ENCODE measurements around the gene JPH2. TPM values are rescaled to one million over a fixed set of nuclear protein-coding genes. Genes with fewer than 3 reads are reported as not detected.

Gene JPH2
- total RNA-seq, 1 donor from 2014 or later: 18.5 TPM

DNA sequence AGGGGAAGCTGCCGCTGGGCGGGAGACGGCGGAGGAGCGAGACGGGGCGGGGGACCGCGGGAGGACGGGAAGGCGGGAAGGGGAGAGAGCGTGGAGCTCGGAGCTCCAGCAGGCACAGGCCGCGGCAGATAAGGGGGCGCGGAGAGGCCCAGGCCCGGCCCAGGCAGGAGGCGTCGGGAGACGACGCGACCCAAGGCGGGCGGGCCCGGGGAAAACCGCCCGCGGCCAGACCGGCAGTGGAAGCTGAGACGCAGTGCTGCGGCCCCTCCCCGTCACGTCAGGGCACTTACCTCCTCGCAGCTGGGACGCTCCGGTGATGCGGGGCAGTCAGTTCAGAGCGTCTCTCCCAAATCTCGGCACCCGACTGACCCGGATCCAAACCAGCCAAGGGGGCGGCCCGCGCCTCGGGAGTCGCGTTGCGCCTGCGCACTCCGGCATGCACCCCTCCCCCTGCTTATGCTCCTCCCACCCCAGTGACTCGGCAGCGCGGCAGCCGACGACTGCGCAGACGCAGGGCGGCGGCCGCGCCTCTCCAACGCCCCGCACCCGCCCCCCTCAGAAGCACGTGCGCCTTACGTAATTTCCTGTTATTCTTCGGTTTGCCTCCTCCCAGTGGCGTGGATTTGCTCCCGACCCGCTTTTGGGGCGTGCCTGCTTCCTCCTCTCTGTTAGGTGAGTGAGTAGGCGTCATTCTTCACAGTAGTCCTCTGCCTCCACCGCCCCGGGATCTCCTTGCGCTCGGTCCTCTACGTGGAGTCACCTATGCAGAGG is 23.6 kb upstream of the JPH2 start, which contains the start of gene OSER1:
Gene OSER1, minus strand, starts transcription at position 366 of the 771 bp plus-strand sequence. CDS start 3,814 bp downstream, outside the sequence.
- Mint-ChIP-seq H3K27me3 (ENCODE audit: low read depth, unreplicated experiment) (no peaks in the 10 kb centered on the region), H3K9me3 (ENCODE audit: unreplicated experiment) (no peaks in the 10 kb centered on the region), H3K4me3 (ENCODE audit: unreplicated experiment) (peak within 1 kb of the TSS; percentile 91), H3K27ac (ENCODE audit: unreplicated experiment) (peak within 1 kb of the TSS; percentile 98), H3K36me3 (ENCODE audit: low read depth, unreplicated experiment) (no peaks in the 10 kb centered on the region), H3K4me1 (ENCODE audit: low read depth, unreplicated experiment) (peaks cover 24% of the 10 kb centered on the region)
- Histone ChIP-seq H3K79me2 (ENCODE audit: insufficient read depth, low read length) (peaks cover 49% of the 10 kb centered on the region), H2AFZ (ENCODE audit: low read depth, low read length) (peak within 1 kb of the TSS; percentile 80), H3K27me3 (ENCODE audit: insufficient read depth, low read length) (no peaks in the 10 kb centered on the region), H3K36me3 (ENCODE audit: insufficient read depth, low read length) (peaks cover 6% of the 10 kb centered on the region), H4K20me1 (ENCODE audit: insufficient read depth, low read length) (peaks cover 32% of the 10 kb centered on the region), H3K4me2 (ENCODE audit: low read length) (peak within 1 kb of the TSS; percentile 94), H3K9ac (ENCODE audit: low read length) (peak within 1 kb of the TSS; percentile 97), H3K27ac (ENCODE audit: low read depth, low read length) (peak within 1 kb of the TSS; percentile 92), H3K4me3 (ENCODE audit: insufficient read depth, low read depth, low read length) (peak within 1 kb of the TSS; percentile 88), H3K9me3 (ENCODE audit: insufficient read depth, low read depth, low read length) (no peaks in the 10 kb centered on the region), H3K4me1 (ENCODE audit: insufficient read depth, low read length) (peaks cover 20% of the 10 kb centered on the region)
- DNase-seq (ENCODE audit: low read depth) (peak; percentile 91), FAIRE-seq (no peak)
- TF ChIP-seq, protein P1, sequence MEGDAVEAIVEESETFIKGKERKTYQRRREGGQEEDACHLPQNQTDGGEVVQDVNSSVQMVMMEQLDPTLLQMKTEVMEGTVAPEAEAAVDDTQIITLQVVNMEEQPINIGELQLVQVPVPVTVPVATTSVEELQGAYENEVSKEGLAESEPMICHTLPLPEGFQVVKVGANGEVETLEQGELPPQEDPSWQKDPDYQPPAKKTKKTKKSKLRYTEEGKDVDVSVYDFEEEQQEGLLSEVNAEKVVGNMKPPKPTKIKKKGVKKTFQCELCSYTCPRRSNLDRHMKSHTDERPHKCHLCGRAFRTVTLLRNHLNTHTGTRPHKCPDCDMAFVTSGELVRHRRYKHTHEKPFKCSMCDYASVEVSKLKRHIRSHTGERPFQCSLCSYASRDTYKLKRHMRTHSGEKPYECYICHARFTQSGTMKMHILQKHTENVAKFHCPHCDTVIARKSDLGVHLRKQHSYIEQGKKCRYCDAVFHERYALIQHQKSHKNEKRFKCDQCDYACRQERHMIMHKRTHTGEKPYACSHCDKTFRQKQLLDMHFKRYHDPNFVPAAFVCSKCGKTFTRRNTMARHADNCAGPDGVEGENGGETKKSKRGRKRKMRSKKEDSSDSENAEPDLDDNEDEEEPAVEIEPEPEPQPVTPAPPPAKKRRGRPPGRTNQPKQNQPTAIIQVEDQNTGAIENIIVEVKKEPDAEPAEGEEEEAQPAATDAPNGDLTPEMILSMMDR (IDR thresholded peaks at IDR 0.05; ENCODE audit: insufficient read depth, low read depth, low read length): no peak

DNA sequence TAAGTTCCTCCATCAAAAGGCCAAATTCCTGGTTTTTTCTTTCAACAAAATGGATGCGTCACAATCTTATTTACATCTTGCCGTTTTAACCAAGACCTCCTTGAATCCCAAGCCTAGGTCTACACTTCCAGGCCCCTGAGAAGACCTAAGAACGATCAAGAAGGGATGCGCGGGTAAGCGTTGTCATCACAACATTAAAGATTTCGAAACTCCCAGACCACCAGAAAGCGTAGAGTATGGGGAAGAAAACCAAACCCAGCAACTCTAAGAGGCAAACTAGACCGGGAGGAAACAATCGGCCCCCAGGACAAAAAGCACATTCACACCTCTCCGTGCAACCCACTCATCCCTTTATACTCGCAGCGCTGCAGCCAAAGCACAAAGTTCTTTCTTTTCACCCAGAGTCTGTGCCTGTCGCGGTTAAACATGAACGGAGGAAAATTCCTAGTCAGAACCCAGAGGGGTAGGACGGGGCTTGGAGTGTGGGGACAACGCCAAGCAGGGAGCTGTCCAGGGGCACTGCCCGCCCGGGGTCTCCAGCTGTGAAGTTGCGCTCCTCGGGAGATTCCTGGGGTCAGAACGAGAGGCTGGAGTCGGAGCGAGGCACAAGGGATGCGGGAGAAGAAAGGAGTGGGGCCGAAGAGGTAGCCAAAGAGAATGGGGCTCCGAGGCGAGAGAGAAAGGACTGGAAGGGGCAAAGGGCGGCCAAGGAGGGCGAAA is 22.9 kb upstream of the JPH2 start:
- Histone ChIP-seq H3K4me3 (ENCODE audit: insufficient read depth, low read depth, low read length) (peak overlapping the region; percentile 88), H2AFZ (ENCODE audit: low read depth, low read length) (peak overlapping the region; percentile 62), H4K20me1 (ENCODE audit: insufficient read depth, low read length) (peaks cover 32% of the 10 kb centered on the region), H3K36me3 (ENCODE audit: insufficient read depth, low read length) (peaks cover 6% of the 10 kb centered on the region), H3K4me2 (ENCODE audit: low read length) (peak overlapping the region; percentile 86), H3K9me3 (ENCODE audit: insufficient read depth, low read depth, low read length) (no peaks in the 10 kb centered on the region), H3K79me2 (ENCODE audit: insufficient read depth, low read length) (peaks cover 56% of the 10 kb centered on the region), H3K9ac (ENCODE audit: low read length) (peak overlapping the region; percentile 97), H3K27ac (ENCODE audit: low read depth, low read length) (peak overlapping the region; percentile 92), H3K4me1 (ENCODE audit: insufficient read depth, low read length) (peaks cover 22% of the 10 kb centered on the region), H3K27me3 (ENCODE audit: insufficient read depth, low read length) (no peaks in the 10 kb centered on the region)
- Mint-ChIP-seq H3K27ac (ENCODE audit: unreplicated experiment) (peak overlapping the region; percentile 88), H3K36me3 (ENCODE audit: low read depth, unreplicated experiment) (no peaks in the 10 kb centered on the region), H3K27me3 (ENCODE audit: low read depth, unreplicated experiment) (no peaks in the 10 kb centered on the region), H3K9me3 (ENCODE audit: unreplicated experiment) (no peaks in the 10 kb centered on the region), H3K4me3 (ENCODE audit: unreplicated experiment) (peak overlapping the region; percentile 91), H3K4me1 (ENCODE audit: low read depth, unreplicated experiment) (peaks cover 24% of the 10 kb centered on the region)
- TF ChIP-seq, protein P1 (IDR thresholded peaks at IDR 0.05; ENCODE audit: insufficient read depth, low read depth, low read length): no peak
- TF ChIP-seq EZH2 (IDR thresholded peaks at IDR 0.05; ENCODE audit: insufficient read depth, low read length): no peak
- no peak for FAIRE-seq
- DNase-seq (ENCODE audit: low read depth): peak; percentile 28
